Right lung (tissue), 5 donors: ENCODE results near the gene PSMC2. TPM values are rescaled to one million over a fixed set of nuclear protein-coding genes. Genes with fewer than 3 reads are reported as not detected.

Experiments used
- polyA plus RNA-seq, 5 donors: library from polyadenylated mRNA; unstranded; fragments of 120-200 nt; gene quantifications; one replicate each; pipeline versions ENCODE4 v1.2.1 to v1.2.3, GENCODE V29; 2013; ENCODE audit warnings: inconsistent platforms in 1 of 5, low replicate concordance in 1 of 5; ENCODE audit not compliant: insufficient read length in 5 of 5, insufficient read depth in 1 of 5

Gene PSMC2
- polyA plus RNA-seq, 5 donors = 92.6 to 110 (median 99.4) TPM

Other genes starting within 250 kb of the PSMC2 start
- 10 to 100 TPM; 22.5 to 40.9 (median 32.8) TPM for gene NAPEPLD, start 198.5 kb upstream of the PSMC2 start, polyA plus RNA-seq
- 10 to 100 TPM; 70.0 to 95.6 (median 93.5) TPM for gene PMPCB, start 50.2 kb upstream of the PSMC2 start, polyA plus RNA-seq
- 10 to 100 TPM; 38.4 to 57.0 (median 50.8) TPM for gene DNAJC2, start 2.9 kb upstream of the PSMC2 start, polyA plus RNA-seq
- 1 to 10 TPM in 2 of 5 donors, under 1 TPM in 3; 0.51 to 1.4 (median 0.91) TPM for gene SLC26A5, start 98.6 kb downstream of the PSMC2 start, polyA plus RNA-seq